A549 (cell line): ENCODE data around the gene ANKRD11. TPM values are rescaled to one million over a fixed set of nuclear protein-coding genes. Genes with fewer than 3 reads are reported as not detected.
"Not testable (repeated sequence)": the region's sequence is repeated elsewhere in the genome, so short reads cannot be mapped to it uniquely, and the experiment has no call there.

Experiments used
- ATAC-seq, 2 experiments: fragments of 200-7000 bp in 1 of 2; fragments of >200 bp in 1 of 2; cut with Nextera tagmentation in 1 of 2; cut with Tn5 transposase in 1 of 2; 3 replicates each; pipeline versions ENCODE4 v1.8.0 to v1.9.1; 2018 to 2020; ENCODE audit warnings: mild to moderate bottlenecking in 1 of 2, moderate library complexity in 1 of 2
- CTCF ChIA-PET: fragments of 300-600 bp; sonication (Branson Sonifier 250); formaldehyde crosslinking; extraction: SDS; loops from one replicate; lab custom pipeline; 2021; ENCODE audit warnings: antibody characterized with exemption, inconsistent platforms; lab: Yijun Ruan, JAX
- POLR2A ChIA-PET: fragments of 350-600 bp; formaldehyde crosslinking; extraction: SDS; loops from one replicate; lab custom pipeline; 2021; ENCODE audit warnings: antibody characterized with exemption, inconsistent platforms; lab: Yijun Ruan, JAX
- DNase-seq, 2 experiments: peaks; one replicate each; pipeline versions ENCODE4 v3.0.0 to v3.0.0-alpha.2; 2011 to 2016; ENCODE audit warnings: low read depth in 1 of 2, low spot score in 1 of 2
- FAIRE-seq: peaks from 2 replicates; lab custom pipeline; 2011; peaks lifted over from hg19 to GRCh38; lab: Jason Lieb, UNC
- H3K27ac ChIP-seq, 2 experiments: fragments of >200 bp; sonication (Bioruptor Twin); formaldehyde crosslinking; 3 replicates each; pipeline ENCODE4 v1.5.1; 2016 to 2017
- H3K4me1 ChIP-seq: fragments of >200 bp; sonication (Bioruptor Twin); formaldehyde crosslinking; 3 replicates; pipeline ENCODE4 v1.6.1; 2016
- H3K4me2 ChIP-seq: fragments of >200 bp; sonication (Bioruptor Twin); formaldehyde crosslinking; 3 replicates; pipeline ENCODE4 v1.6.1; 2016
- H3K4me3 ChIP-seq: fragments of >200 bp; sonication (Bioruptor Twin); formaldehyde crosslinking; 3 replicates; pipeline ENCODE4 v1.5.1; 2016
- H3K9me3 ChIP-seq: fragments of >200 bp; sonication (Bioruptor Twin); formaldehyde crosslinking; 3 replicates; pipeline ENCODE4 v1.6.1; 2016
- CEBPB ChIP-seq, 2 experiments: fragments of >200 bp in 1 of 2; sonication (Bioruptor Twin) in 1 of 2; formaldehyde crosslinking in 1 of 2; IDR thresholded peaks; 2 replicates each; pipeline ENCODE4 v1.6.1; 2012 to 2016
- ESRRA ChIP-seq: fragments of 150-350 bp; IDR thresholded peaks from 2 replicates; pipeline ENCODE4 v1.6.1; 2014; ENCODE audit warnings: mild to moderate bottlenecking, low read length, borderline replicate concordance
- FOSB ChIP-seq: fragments of 250-450 bp; sonication (Bioruptor Pico); IDR thresholded peaks from 2 replicates; pipeline ENCODE4 v1.5.0; 2020; ENCODE audit warnings: mild to moderate bottlenecking, moderate library complexity
- FOXS1 ChIP-seq: fragments of 250-450 bp; sonication (Bioruptor Pico); IDR thresholded peaks from 2 replicates; pipeline ENCODE4 v1.5.0; 2020; ENCODE audit warnings: mild to moderate bottlenecking, moderate library complexity
- HDAC2 ChIP-seq: fragments of 200-600 bp; sonication (generic); IDR thresholded peaks from 2 replicates; pipeline ENCODE4 v1.6.1; 2016
- HEYL ChIP-seq: fragments of 250-450 bp; sonication (Bioruptor Pico); IDR thresholded peaks from 2 replicates; pipeline ENCODE4 v1.8.0; 2021; ENCODE audit warnings: mild to moderate bottlenecking, moderate library complexity
- HOXB13 ChIP-seq: fragments of 250-450 bp; sonication (Bioruptor Pico); IDR thresholded peaks from 2 replicates; pipeline ENCODE4 v1.5.0; 2020; ENCODE audit warnings: low read depth, mild to moderate bottlenecking, moderate library complexity
- NPAS2 ChIP-seq: fragments of 250-450 bp; sonication (Bioruptor Pico); IDR thresholded peaks from 2 replicates; pipeline ENCODE4 v1.8.0; 2022; ENCODE audit warnings: mild to moderate bottlenecking, moderate library complexity, borderline replicate concordance
- NR3C1 ChIP-seq: fragments of >200 bp; sonication (Bioruptor Twin); formaldehyde crosslinking; IDR thresholded peaks from 3 replicates; pipeline ENCODE4 v1.6.1; 2017
- PHF8 ChIP-seq: fragments of 200-600 bp; sonication (generic); IDR thresholded peaks from 2 replicates; pipeline ENCODE4 v1.6.1; 2016; ENCODE audit warnings: low read depth, mild to moderate bottlenecking, antibody characterized with exemption, moderate library complexity, borderline replicate concordance
- POLR2A ChIP-seq: IDR thresholded peaks from 2 replicates; pipeline ENCODE4 v1.6.1; 2012; ENCODE audit warnings: mild to moderate bottlenecking, low read length
- RARB ChIP-seq: fragments of 250-450 bp; sonication (Bioruptor Pico); IDR thresholded peaks from 2 replicates; pipeline ENCODE4 v1.8.0; 2021; ENCODE audit warnings: mild to moderate bottlenecking, moderate library complexity
- RCOR1 ChIP-seq: fragments of 150-350 bp; IDR thresholded peaks from 2 replicates; pipeline ENCODE4 v1.6.1; 2014; ENCODE audit warnings: antibody characterized with exemption, low read length, low read depth
- ZC3H11A ChIP-seq: fragments of 450-650 bp; IDR thresholded peaks from 2 replicates; pipeline ENCODE4 v1.6.1; 2014; ENCODE audit warnings: antibody characterized with exemption, mild to moderate bottlenecking
- ZNF302 ChIP-seq: fragments of 250-450 bp; sonication (Bioruptor Pico); IDR thresholded peaks from 2 replicates; pipeline ENCODE4 v1.9.0; 2021; ENCODE audit warnings: inconsistent platforms, mild to moderate bottlenecking, moderate library complexity
- WGBS: methylation state at CpG from one replicate; pipeline ENCODE4 v1.1.6; 2017; ENCODE audit errors: missing lambda C conversion rate; 5-methylcytosine and 5-hydroxymethylcytosine counted together
- polyA plus RNA-seq, 4 experiments: library from polyadenylated mRNA; depleted of rRNA in 3 of 4; stranded (reverse); fragments of >200 nt; fragmentation: RNase III in 1 of 4; extraction: RNeasy Plus Mini Kit Qiagen cat#74134 plus additional on column Dnase treatment in 1 of 4; gene quantifications; 2 replicates in 3 of 4; 3 replicates in 1 of 4; pipeline ENCODE4 v1.2.3, GENCODE V29; 2011 to 2017
- TF ChIP-seq, protein P1 (sequence below): IDR thresholded peaks from 2 replicates; pipeline ENCODE4 v1.6.1; 2012
- TF ChIP-seq, protein P2 (sequence below): fragments of >200 bp; sonication (Bioruptor Twin); formaldehyde crosslinking; IDR thresholded peaks from 3 replicates; pipeline ENCODE4 v1.6.1; 2016
- TF ChIP-seq, protein P3 (sequence below): fragments of >200 bp; sonication (Bioruptor Twin); formaldehyde crosslinking; IDR thresholded peaks from 3 replicates; pipeline ENCODE4 v1.5.1; 2016
- TF ChIP-seq, protein P4 (sequence below): IDR thresholded peaks from 2 replicates; pipeline ENCODE4 v1.6.1; 2012

The ANKRD11 gene
- polyA plus RNA-seq, 2 of the 4 experiments (the other 2 are of a cell fraction): 53.6 to 54.9 TPM

DNA sequence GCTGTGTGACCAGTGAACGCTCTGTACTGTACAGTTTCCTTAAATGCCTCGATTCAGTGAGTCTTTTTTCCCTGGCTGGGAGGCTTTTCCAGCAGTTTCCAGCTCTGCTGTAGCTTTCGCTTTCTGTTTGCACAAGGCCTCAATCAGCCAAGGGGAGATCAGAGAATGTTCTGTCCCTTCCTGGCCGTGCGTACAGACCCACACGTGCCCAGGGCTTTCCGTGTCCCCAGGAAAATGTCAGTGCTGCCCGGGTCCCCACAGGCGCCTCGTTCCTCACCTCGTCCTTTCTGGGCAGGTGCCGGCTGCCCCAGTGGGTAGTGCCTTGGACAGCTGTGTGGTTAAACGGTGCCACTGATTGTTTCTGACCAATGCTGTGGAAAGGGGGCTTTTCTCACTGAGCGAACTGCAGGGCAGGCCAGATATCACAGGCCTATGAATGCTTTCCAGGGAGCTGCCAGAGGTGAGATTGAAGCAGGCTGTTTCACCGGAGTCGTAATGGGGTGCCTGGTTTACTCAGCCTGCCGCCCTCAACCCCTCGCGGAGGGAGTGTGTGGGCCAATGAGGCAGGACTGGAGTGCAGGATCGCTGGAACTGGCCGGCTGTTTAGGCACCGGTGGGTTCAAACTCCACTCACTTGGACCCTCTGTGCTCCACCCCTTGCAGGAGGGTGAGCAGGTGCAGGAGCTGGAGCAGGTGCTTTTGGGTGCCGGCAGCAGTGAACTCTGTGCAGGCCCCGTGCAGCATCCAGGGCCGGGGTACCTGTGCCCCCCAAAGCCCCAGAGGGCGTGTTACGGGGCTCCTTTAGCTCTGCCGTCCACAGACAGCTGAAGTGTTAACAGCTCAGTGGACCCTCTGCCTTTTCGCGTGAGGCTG lies 228.4 kb downstream of the ANKRD11 start (continued):
- TF ChIP-seq POLR2A: no peak

DNA sequence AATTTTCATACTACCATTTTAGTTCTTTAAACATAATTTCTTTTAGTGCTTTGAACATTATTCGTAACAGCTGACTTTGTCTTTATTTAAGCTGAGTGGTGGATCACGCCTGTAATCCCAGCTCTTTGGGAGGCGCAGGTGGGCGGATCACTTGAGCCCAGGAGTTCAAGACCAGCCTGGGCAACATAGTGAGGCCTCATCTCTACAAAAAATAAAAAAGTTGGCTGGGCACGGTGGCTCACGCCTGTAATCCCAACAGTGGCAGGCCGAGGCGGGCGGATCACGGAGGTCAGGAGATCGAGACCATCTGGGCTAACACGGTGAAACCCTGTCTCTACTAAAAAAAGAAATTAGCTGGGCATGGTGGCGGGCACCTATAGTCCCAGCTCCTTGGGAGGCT lies 230.5 kb downstream of the ANKRD11 start:
- POLR2A ChIA-PET: not testable (repeated sequence)

DNA sequence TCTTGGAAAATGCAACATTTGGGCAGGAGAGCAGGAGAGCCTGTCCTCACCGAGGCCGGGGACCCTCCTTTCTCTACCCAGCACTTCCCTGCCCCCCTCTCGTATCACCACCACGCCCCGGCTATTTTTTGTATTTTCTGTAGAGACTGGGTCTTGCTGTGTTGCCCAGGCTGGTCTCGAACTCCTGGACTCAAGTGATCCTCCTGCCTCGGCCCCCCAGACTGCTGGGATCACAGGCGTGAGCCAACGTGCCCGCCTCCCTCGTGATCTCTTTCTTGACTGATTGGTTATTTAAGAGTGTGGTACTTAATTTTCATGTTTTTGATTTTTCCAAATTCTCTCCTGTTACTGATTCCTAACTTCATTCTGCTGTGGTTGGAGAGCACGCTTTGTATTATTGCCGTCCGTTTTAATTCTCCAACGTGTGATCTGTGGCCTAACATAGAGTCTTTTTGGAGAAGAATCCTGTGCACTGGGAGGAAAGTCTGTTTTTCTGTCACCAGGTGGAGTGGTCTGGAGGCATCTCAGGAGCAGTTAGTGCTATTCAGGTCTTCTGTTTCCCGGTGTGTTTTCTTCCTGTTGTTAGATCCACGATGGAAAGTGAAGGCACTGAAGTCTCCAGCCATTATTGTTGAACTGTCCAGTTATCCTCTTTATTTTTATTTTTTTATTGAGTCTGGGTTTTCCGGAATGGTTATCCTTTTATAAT lies 232.4 kb downstream of the ANKRD11 start:
- peak; percentile 14 to 45; a peak in 1 of 6 replicates for ATAC-seq
- WGBS: 90% methylated on average over 18 of the region's 18 CpGs
- no peak for FAIRE-seq
- Histone ChIP-seq H3K4me2 (no peak overlapping the region), H3K9me3 (no peaks in the 10 kb centered on the region), H3K4me1 (peaks cover 10% of the 10 kb centered on the region; the same call in 2 of the 3 replicates), H3K4me3 (no peak overlapping the region), H3K27ac (no peak overlapping the region)
- DNase-seq: no peak
- ChIA-PET POLR2A (no interaction called here), CTCF (interaction anchor here (0.6 kb wide), 1 partner anchor 29 kb away, joined by 3 read pairs; no protein-coding TSS in a partner anchor)
- TF ChIP-seq, protein P1, sequence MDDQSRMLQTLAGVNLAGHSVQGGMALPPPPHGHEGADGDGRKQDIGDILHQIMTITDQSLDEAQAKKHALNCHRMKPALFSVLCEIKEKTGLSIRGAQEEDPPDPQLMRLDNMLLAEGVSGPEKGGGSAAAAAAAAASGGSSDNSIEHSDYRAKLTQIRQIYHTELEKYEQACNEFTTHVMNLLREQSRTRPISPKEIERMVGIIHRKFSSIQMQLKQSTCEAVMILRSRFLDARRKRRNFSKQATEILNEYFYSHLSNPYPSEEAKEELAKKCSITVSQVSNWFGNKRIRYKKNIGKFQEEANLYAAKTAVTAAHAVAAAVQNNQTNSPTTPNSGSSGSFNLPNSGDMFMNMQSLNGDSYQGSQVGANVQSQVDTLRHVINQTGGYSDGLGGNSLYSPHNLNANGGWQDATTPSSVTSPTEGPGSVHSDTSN: no peak
- no peak for TF ChIP-seq HOXB13 (CRISPR knock-in tag)
- TF ChIP-seq RARB (CRISPR knock-in tag): no peak
- no peak for TF ChIP-seq RCOR1
- TF ChIP-seq ZNF302 (CRISPR knock-in tag): no peak
- no peak for TF ChIP-seq ZC3H11A
- no peak for TF ChIP-seq NPAS2 (CRISPR knock-in tag)
- no peak for TF ChIP-seq NR3C1
- TF ChIP-seq, protein P2, sequence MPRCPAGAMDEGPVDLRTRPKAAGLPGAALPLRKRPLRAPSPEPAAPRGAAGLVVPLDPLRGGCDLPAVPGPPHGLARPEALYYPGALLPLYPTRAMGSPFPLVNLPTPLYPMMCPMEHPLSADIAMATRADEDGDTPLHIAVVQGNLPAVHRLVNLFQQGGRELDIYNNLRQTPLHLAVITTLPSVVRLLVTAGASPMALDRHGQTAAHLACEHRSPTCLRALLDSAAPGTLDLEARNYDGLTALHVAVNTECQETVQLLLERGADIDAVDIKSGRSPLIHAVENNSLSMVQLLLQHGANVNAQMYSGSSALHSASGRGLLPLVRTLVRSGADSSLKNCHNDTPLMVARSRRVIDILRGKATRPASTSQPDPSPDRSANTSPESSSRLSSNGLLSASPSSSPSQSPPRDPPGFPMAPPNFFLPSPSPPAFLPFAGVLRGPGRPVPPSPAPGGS: no peak
- TF ChIP-seq, protein P3, sequence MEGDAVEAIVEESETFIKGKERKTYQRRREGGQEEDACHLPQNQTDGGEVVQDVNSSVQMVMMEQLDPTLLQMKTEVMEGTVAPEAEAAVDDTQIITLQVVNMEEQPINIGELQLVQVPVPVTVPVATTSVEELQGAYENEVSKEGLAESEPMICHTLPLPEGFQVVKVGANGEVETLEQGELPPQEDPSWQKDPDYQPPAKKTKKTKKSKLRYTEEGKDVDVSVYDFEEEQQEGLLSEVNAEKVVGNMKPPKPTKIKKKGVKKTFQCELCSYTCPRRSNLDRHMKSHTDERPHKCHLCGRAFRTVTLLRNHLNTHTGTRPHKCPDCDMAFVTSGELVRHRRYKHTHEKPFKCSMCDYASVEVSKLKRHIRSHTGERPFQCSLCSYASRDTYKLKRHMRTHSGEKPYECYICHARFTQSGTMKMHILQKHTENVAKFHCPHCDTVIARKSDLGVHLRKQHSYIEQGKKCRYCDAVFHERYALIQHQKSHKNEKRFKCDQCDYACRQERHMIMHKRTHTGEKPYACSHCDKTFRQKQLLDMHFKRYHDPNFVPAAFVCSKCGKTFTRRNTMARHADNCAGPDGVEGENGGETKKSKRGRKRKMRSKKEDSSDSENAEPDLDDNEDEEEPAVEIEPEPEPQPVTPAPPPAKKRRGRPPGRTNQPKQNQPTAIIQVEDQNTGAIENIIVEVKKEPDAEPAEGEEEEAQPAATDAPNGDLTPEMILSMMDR: no peak
- TF ChIP-seq FOSB (CRISPR knock-in tag): no peak
- no peak for TF ChIP-seq FOXS1 (CRISPR knock-in tag)
- TF ChIP-seq, protein P4, sequence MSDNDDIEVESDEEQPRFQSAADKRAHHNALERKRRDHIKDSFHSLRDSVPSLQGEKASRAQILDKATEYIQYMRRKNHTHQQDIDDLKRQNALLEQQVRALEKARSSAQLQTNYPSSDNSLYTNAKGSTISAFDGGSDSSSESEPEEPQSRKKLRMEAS: no peak
- no peak for TF ChIP-seq CEBPB (IDR thresholded peaks at IDR 0.05)
- TF ChIP-seq HEYL (CRISPR knock-in tag): no peak
- no peak for TF ChIP-seq PHF8
- TF ChIP-seq HDAC2: no peak
- no peak for TF ChIP-seq ESRRA

More for the DNA sequence above, 230.5 kb downstream of the ANKRD11 start:
- H3K27ac ChIP-seq, ATAC-seq, DNase-seq, FAIRE-seq, H3K9me3 ChIP-seq, H3K4me2 ChIP-seq, H3K4me3 ChIP-seq, H3K4me1 ChIP-seq: not testable (repeated sequence)
- WGBS: 93% methylated on average over 13 of the region's 13 CpGs
- CTCF ChIA-PET: interaction anchor here (0.7 to 4.4 kb wide), 2 partner anchors 29 to 97 kb away, joined by 3 to 17 read pairs; no protein-coding TSS in a partner anchor
